SK-N-MC (cell line): ENCODE data around the gene HS2ST1.

Source experiments
- DNase-seq: peaks from one replicate; pipeline ENCODE4 v3.0.0-alpha.2; 2011; ENCODE audit warnings: low read depth, low spot score
- H3K27ac ChIP-seq: fragments of 200-600 bp; sonication (generic); 2 replicates; pipeline ENCODE4 v1.5.1; 2016; ENCODE audit warnings: mixed run types
- H3K36me3 ChIP-seq: fragments of 200-600 bp; sonication (generic); 2 replicates; pipeline ENCODE4 v1.6.1; 2017; ENCODE audit warnings: antibody characterized with exemption, low read length, mixed read lengths; ENCODE audit not compliant: insufficient read depth
- H3K4me3 ChIP-seq: fragments of 200-600 bp; sonication (generic); 2 replicates; pipeline ENCODE4 v1.5.1; 2016
- H3K9ac ChIP-seq: fragments of 200-600 bp; sonication (generic); 2 replicates; pipeline ENCODE4 v1.8.0; 2017; ENCODE audit warnings: mixed run types, mixed read lengths; ENCODE audit not compliant: insufficient read length
- H3K9me3 ChIP-seq: fragments of 200-600 bp; sonication (generic); 2 replicates; pipeline ENCODE4 v1.6.1; 2017; ENCODE audit warnings: low read depth, mild to moderate bottlenecking, antibody characterized with exemption, low read length, moderate library complexity, mixed read lengths
- EZH2 ChIP-seq: fragments of 200-600 bp; sonication (generic); IDR thresholded peaks from one replicate; pipeline ENCODE4 v1.6.1; 2017; ENCODE audit warnings: antibody characterized with exemption
- FOXP2 ChIP-seq: optimal IDR thresholded peaks from 2 replicates; pipeline ENCODE3; 2011; ENCODE audit warnings: mild to moderate bottlenecking, moderate library complexity; ENCODE audit not compliant: insufficient read depth; ENCODE audit errors: extremely low read length, control extremely low read depth
- POLR2AphosphoS5 ChIP-seq: IDR thresholded peaks from 2 replicates; pipeline ENCODE4 v1.6.1; 2012; ENCODE audit warnings: mild to moderate bottlenecking, low read depth, low read length, borderline replicate concordance

Gene HS2ST1

GRCh38 chr1:87143413-87144135, 229.1 kb downstream of the HS2ST1 start:
- no peak overlapping the region for H3K9ac ChIP-seq
- no peak for DNase-seq
- TF ChIP-seq POLR2AphosphoS5 (no peak), FOXP2 (no peak), EZH2 (no peak)
- no peaks in the 10 kb centered on the region for H3K36me3 ChIP-seq
- H3K9me3 ChIP-seq: no peaks in the 10 kb centered on the region
- no peak overlapping the region for H3K27ac ChIP-seq
- H3K4me3 ChIP-seq: no peak overlapping the region

GRCh38 chr1:87144316-87144895, 230.0 kb downstream of the HS2ST1 start:
- H3K9ac ChIP-seq: no peak overlapping the region
- H3K36me3 ChIP-seq: no peaks in the 10 kb centered on the region
- DNase-seq: no peak
- TF ChIP-seq FOXP2 (no peak), POLR2AphosphoS5 (no peak), EZH2 (no peak)
- no peaks in the 10 kb centered on the region for H3K9me3 ChIP-seq
- no peak overlapping the region for H3K4me3 ChIP-seq
- no peak overlapping the region for H3K27ac ChIP-seq

- no peak overlapping the region for H3K27ac ChIP-seq
- H3K9ac ChIP-seq: no peak overlapping the region
- no peaks in the 10 kb centered on the region for H3K36me3 ChIP-seq
- DNase-seq: no peak
- no peaks in the 10 kb centered on the region for H3K9me3 ChIP-seq
- TF ChIP-seq FOXP2 (no peak), EZH2 (no peak), POLR2AphosphoS5 (no peak)
- H3K4me3 ChIP-seq: no peak overlapping the region
These were observed 230.5 kb downstream of the HS2ST1 start for GRCh38 chr1:87144981-87145380.

GRCh38 chr1:87146538-87146937, 232.1 kb downstream of the HS2ST1 start:
- no peak for DNase-seq
- no peak overlapping the region for H3K4me3 ChIP-seq
- no peaks in the 10 kb centered on the region for H3K9me3 ChIP-seq
- TF ChIP-seq POLR2AphosphoS5 (no peak), FOXP2 (no peak), EZH2 (no peak)
- H3K9ac ChIP-seq: no peak overlapping the region
- H3K36me3 ChIP-seq: no peaks in the 10 kb centered on the region
- H3K27ac ChIP-seq: no peak overlapping the region

- no peak for DNase-seq
- no peaks in the 10 kb centered on the region for H3K36me3 ChIP-seq
- H3K4me3 ChIP-seq: no peak overlapping the region
- no peak overlapping the region for H3K27ac ChIP-seq
- TF ChIP-seq POLR2AphosphoS5: no peak
- TF ChIP-seq FOXP2: no peak
- no peak for TF ChIP-seq EZH2
- H3K9me3 ChIP-seq: no peaks in the 10 kb centered on the region
- H3K9ac ChIP-seq: no peak overlapping the region
These were observed 232.6 kb downstream of the HS2ST1 start for GRCh38 chr1:87146986-87147385.

- no peak for DNase-seq
- H3K9me3 ChIP-seq: no peaks in the 10 kb centered on the region
These were observed 233.4 kb downstream of the HS2ST1 start for GRCh38 chr1:87147851-87148250.

GRCh38 chr1:87148661-87149060, 234.2 kb downstream of the HS2ST1 start:
- no peak for TF ChIP-seq EZH2
- TF ChIP-seq FOXP2: no peak
- TF ChIP-seq POLR2AphosphoS5: no peak
- no peak overlapping the region for H3K9ac ChIP-seq
- H3K9me3 ChIP-seq: no peaks in the 10 kb centered on the region
- no peak for DNase-seq
- H3K4me3 ChIP-seq: no peak overlapping the region
- H3K27ac ChIP-seq: no peak overlapping the region
- H3K36me3 ChIP-seq: no peaks in the 10 kb centered on the region

More at GRCh38 chr1:87147851-87148250, 233.4 kb downstream of the HS2ST1 start:
- TF ChIP-seq POLR2AphosphoS5: no peak
- TF ChIP-seq FOXP2: no peak
- no peak for TF ChIP-seq EZH2
- Histone ChIP-seq H3K9ac (no peak overlapping the region), H3K27ac (no peak overlapping the region), H3K4me3 (no peak overlapping the region), H3K36me3 (no peaks in the 10 kb centered on the region)

- H3K27ac ChIP-seq: 0 out of 2 replicates have a peak overlapping the region, but pooled peaks have one; percentile 16
- DNase-seq: no peak
- no peak overlapping the region for H3K9ac ChIP-seq
- no peaks in the 10 kb centered on the region for H3K36me3 ChIP-seq
- H3K9me3 ChIP-seq: no peaks in the 10 kb centered on the region
- no peak overlapping the region for H3K4me3 ChIP-seq
- TF ChIP-seq FOXP2 (no peak), POLR2AphosphoS5 (no peak)
These were observed 235.0 kb downstream of the HS2ST1 start for GRCh38 chr1:87149241-87150041.
